NB4 (cell line): ENCODE data around the gene ZNF358.

Experiments
- POLR2A ChIP-seq: IDR thresholded peaks from 2 replicates; pipeline ENCODE4 v1.6.1; 2011; ENCODE audit warnings: mild to moderate bottlenecking; ENCODE audit not compliant: insufficient read length; ENCODE audit errors: extremely low read depth
- TF ChIP-seq, protein P1 (sequence below): IDR thresholded peaks from one replicate; pipeline ENCODE4 v1.5.1; 2012; ENCODE audit warnings: low read depth, low read length
- TF ChIP-seq, protein P2 (sequence below): IDR thresholded peaks from 2 replicates; pipeline ENCODE4 v1.6.1; 2011; ENCODE audit warnings: low read depth, low read length

DNA sequence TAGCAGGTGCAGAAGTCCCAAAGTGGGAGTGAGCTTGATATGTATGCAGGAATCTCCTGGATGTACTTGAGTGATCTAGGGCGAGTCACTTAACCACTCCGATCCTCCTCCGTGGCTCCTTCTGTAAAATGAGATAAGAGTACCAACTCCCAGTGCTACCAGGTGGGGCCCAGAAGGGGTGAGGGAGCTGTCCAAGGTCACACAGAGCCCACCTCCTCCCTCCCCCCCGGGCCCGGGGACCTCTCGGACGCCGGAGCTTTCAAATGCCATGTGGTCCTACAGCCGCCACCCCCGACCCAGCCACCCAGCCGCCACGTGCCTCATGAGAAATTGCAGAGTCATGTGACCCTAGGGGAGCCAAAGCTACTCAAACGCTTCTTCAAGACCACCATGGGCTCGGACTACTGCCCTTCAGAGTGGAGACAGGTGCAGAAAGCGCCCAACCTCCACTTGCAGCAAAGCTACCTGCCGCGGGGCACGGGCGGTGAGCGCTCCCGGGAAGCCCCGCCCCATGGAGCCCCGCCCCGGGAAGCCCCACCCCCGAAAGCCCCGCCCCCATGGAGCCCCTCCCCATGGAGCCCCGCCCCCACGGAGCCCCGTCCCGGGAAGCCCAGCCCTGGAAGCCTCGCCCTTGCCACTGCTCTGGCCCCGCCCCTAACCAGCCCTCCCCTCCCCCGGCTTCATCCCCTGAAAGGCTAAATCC, 10.1 kb upstream of the ZNF358 start:
- TF ChIP-seq, protein P1, sequence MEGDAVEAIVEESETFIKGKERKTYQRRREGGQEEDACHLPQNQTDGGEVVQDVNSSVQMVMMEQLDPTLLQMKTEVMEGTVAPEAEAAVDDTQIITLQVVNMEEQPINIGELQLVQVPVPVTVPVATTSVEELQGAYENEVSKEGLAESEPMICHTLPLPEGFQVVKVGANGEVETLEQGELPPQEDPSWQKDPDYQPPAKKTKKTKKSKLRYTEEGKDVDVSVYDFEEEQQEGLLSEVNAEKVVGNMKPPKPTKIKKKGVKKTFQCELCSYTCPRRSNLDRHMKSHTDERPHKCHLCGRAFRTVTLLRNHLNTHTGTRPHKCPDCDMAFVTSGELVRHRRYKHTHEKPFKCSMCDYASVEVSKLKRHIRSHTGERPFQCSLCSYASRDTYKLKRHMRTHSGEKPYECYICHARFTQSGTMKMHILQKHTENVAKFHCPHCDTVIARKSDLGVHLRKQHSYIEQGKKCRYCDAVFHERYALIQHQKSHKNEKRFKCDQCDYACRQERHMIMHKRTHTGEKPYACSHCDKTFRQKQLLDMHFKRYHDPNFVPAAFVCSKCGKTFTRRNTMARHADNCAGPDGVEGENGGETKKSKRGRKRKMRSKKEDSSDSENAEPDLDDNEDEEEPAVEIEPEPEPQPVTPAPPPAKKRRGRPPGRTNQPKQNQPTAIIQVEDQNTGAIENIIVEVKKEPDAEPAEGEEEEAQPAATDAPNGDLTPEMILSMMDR = no peak
- TF ChIP-seq, protein P2, sequence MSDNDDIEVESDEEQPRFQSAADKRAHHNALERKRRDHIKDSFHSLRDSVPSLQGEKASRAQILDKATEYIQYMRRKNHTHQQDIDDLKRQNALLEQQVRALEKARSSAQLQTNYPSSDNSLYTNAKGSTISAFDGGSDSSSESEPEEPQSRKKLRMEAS = peak; percentile 36; the same call in 1 of the 2 replicates
- TF ChIP-seq POLR2A = no peak
